T follicular helper cell (primary cell): ENCODE data around the gene EEF1AKMT1.
A peak's percentile ranks its signal among the peaks of the same experiment; 100 is the strongest.

Experiments used
- DNase-seq: peaks from one replicate; pipeline ENCODE4 v3.0.0-alpha.2; 2020; ENCODE audit warnings: low read depth

Gene EEF1AKMT1

GRCh38 chr13:20718958-20719566 lies 54.7 kb downstream of the EEF1AKMT1 start:
- DNase-seq: no peak

GRCh38 chr13:20717581-20718542 lies 55.9 kb downstream of the EEF1AKMT1 start:
- DNase-seq: no peak

GRCh38 chr13:20716951-20717350 lies 56.8 kb downstream of the EEF1AKMT1 start:
- DNase-seq: no peak

- DNase-seq: no peak
Measured at GRCh38 chr13:20715330-20715712, 58.4 kb downstream of the EEF1AKMT1 start.

GRCh38 chr13:20714563-20715329 lies 59.0 kb downstream of the EEF1AKMT1 start:
- DNase-seq: no peak

- no peak for DNase-seq
Measured at GRCh38 chr13:20714161-20714560, 59.6 kb downstream of the EEF1AKMT1 start.

GRCh38 chr13:20713751-20714150 lies 60.0 kb downstream of the EEF1AKMT1 start:
- DNase-seq: no peak

- DNase-seq: no peak
Measured at GRCh38 chr13:20713014-20713376, 60.8 kb downstream of the EEF1AKMT1 start.

- no peak for DNase-seq
Measured at GRCh38 chr13:20711301-20712044, 62.3 kb downstream of the EEF1AKMT1 start.

- no peak for DNase-seq
Measured at GRCh38 chr13:20709782-20710181, 64.0 kb downstream of the EEF1AKMT1 start.

GRCh38 chr13:20709369-20709768 lies 64.4 kb downstream of the EEF1AKMT1 start:
- DNase-seq: no peak

- DNase-seq: no peak
Measured at GRCh38 chr13:20708216-20708615, 65.5 kb downstream of the EEF1AKMT1 start.

- no peak for DNase-seq
Measured at GRCh38 chr13:20706661-20707060, 67.1 kb downstream of the EEF1AKMT1 start.

GRCh38 chr13:20704459-20705069 lies 69.2 kb downstream of the EEF1AKMT1 start:
- no peak for DNase-seq

GRCh38 chr13:20703780-20704458 lies 69.8 kb downstream of the EEF1AKMT1 start:
- peak; percentile 60 for DNase-seq

- no peak for DNase-seq
Measured at GRCh38 chr13:20702915-20703779, 70.6 kb downstream of the EEF1AKMT1 start, which contains the start of gene IL17D. Gene IL17D, plus strand, starts transcription at chr13:20703699. Its CDS starts 303 bp downstream, at chr13:20704002.

GRCh38 chr13:20702530-20702914 lies 71.2 kb downstream of the EEF1AKMT1 start:
- no peak for DNase-seq

GRCh38 chr13:20701461-20701860 lies 72.3 kb downstream of the EEF1AKMT1 start:
- no peak for DNase-seq

GRCh38 chr13:20700288-20700687 lies 73.5 kb downstream of the EEF1AKMT1 start:
- DNase-seq: no peak

- no peak for DNase-seq
Measured at GRCh38 chr13:20699715-20700114, 74.0 kb downstream of the EEF1AKMT1 start.
